PFSK-1 (cell line): ENCODE measurements around the gene PTPN14.

ENCODE experiments used
- FOXP2 ChIP-seq: optimal IDR thresholded peaks from 2 replicates; pipeline ENCODE3; 2011; ENCODE audit warnings: borderline replicate concordance, control low read depth, inconsistent platforms; ENCODE audit not compliant: insufficient read depth; ENCODE audit errors: extremely low read length, extremely low read depth
- POLR2AphosphoS5 ChIP-seq: IDR thresholded peaks from 2 replicates; pipeline ENCODE4 v1.6.1; 2012; ENCODE audit warnings: low read depth, mild to moderate bottlenecking, control low read depth, low read length, moderate library complexity
- SIN3A ChIP-seq: IDR thresholded peaks from 2 replicates; pipeline ENCODE4 v1.6.1; 2012; ENCODE audit warnings: mild to moderate bottlenecking, low read length, moderate library complexity, borderline replicate concordance; ENCODE audit not compliant: insufficient read depth
- TAF1 ChIP-seq: IDR thresholded peaks from 2 replicates; pipeline ENCODE4 v1.6.1; 2012; ENCODE audit warnings: low read length, control low read depth, borderline replicate concordance; ENCODE audit not compliant: insufficient read depth
- TF ChIP-seq, protein P1 (sequence below), 2 experiments: IDR thresholded peaks; 2 replicates each; pipeline versions ENCODE4 v1.6.1 to v1.8.0; 2011 to 2012; ENCODE audit warnings: low read depth in 2 of 2, low read length in 2 of 2, control low read depth in 1 of 2, inconsistent platforms in 1 of 2, mild to moderate bottlenecking in 1 of 2, moderate library complexity in 1 of 2; ENCODE audit not compliant: insufficient read depth in 1 of 2

Gene PTPN14

DNA sequence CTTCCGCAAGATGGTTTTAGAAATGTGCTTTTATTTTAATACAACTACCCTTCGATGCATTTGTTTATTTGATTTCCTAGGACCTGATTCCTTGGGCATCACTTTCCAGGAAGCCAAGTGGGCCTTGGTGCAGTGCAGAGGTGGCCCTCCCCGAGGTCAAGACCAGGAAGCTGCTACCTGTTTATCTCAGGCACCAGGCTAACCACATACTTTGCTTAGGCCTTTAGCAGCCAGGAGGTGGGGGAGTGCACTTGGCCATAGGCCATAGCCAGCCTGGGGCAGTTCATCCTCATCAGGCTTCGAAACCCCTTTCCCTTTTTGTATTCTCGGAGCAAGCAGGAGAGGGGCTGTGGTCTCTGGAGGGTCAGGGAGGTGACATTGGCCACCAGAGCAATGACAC lies 225.0 kb downstream of the PTPN14 start:
- TF ChIP-seq, protein P1, sequence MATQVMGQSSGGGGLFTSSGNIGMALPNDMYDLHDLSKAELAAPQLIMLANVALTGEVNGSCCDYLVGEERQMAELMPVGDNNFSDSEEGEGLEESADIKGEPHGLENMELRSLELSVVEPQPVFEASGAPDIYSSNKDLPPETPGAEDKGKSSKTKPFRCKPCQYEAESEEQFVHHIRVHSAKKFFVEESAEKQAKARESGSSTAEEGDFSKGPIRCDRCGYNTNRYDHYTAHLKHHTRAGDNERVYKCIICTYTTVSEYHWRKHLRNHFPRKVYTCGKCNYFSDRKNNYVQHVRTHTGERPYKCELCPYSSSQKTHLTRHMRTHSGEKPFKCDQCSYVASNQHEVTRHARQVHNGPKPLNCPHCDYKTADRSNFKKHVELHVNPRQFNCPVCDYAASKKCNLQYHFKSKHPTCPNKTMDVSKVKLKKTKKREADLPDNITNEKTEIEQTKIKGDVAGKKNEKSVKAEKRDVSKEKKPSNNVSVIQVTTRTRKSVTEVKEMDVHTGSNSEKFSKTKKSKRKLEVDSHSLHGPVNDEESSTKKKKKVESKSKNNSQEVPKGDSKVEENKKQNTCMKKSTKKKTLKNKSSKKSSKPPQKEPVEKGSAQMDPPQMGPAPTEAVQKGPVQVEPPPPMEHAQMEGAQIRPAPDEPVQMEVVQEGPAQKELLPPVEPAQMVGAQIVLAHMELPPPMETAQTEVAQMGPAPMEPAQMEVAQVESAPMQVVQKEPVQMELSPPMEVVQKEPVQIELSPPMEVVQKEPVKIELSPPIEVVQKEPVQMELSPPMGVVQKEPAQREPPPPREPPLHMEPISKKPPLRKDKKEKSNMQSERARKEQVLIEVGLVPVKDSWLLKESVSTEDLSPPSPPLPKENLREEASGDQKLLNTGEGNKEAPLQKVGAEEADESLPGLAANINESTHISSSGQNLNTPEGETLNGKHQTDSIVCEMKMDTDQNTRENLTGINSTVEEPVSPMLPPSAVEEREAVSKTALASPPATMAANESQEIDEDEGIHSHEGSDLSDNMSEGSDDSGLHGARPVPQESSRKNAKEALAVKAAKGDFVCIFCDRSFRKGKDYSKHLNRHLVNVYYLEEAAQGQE (IDR thresholded peaks at IDR 0.05; ENCODE audit: insufficient read depth in 1 of 2, low read depth in 2 of 2, low read length in 2 of 2) = no peak
- no peak for TF ChIP-seq SIN3A
- no peak for TF ChIP-seq FOXP2
- no peak for TF ChIP-seq TAF1
- no peak for TF ChIP-seq POLR2AphosphoS5

DNA sequence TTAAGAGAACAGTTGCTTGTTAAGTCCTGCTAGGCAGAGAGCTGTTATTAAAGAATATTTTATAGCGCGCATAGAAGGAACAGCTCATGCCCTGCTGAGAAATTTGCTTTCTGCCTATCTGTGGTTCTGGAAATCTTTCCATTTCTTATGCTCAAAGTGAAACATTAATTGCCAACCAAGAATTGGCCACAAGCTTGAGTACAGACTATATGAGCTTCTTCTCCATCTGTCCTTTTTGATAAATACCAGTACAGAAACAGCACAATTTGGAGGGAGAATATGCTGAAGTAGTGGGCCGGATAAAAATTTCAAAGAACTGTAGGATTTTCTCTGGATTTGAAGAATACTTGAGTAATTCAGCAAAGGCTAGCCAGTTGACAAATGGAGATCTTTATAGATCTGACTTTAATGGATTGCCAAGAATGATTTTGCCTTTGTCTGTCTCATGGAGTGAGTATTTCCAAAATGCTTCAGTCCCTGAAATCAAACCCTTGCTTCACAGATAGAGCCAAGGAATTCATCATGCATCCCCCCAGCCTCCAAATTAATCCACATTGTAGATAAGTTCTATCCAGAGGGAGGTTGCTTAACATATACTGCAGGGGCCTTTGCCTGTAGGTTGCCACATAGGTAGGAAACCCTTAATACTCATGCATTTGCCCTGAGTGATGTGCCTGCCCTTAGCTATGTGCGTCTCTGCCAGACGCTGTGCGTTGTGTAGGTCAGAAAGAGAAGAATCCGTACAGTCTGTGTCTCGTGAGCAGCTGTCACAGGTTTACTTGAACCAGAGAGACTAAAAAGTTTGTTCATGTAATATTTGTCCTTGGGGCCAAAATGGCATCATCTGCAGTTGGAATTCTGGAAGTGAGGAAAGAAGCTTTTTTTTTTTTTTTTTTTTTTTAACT lies 226.3 kb downstream of the PTPN14 start:
- TF ChIP-seq, protein P1 (IDR thresholded peaks at IDR 0.05; ENCODE audit: insufficient read depth in 1 of 2, low read depth in 2 of 2, low read length in 2 of 2) = no peak
- TF ChIP-seq SIN3A (no peak), FOXP2 (no peak), TAF1 (no peak), POLR2AphosphoS5 (no peak)

DNA sequence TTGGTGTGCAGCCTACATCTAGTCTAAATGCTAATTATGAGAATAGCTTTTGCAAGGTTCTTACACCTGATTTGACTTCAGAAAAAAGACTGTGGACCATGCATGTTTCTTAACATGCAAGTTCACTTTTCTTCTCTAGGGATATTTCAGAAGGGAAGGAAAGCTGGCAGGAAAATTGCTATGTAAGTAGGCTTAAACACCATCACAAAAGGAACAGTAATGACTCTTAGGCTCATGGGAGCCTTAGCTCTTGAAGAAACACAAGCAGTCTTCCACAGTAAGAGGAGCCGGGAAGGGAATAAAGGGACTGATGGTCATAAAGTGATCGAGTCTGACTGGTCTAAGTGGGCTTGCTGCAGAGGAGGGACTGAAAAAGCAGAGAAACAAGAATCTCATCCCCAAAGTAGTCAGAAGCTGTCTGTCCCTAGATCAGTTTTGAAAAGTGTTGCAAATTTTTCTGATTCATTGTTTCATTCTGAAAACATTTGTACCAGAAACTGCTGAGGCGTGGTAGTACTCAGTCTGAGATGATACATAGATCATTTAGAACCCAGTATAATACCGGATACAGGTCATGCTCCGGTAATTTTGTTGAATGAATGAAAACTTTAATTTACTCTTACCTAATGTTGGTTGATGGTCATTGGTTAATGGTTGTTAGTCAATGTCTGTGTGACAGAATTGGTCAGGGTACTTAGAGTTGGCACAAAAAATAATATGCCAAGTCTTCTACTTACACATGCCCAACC lies 229.5 kb downstream of the PTPN14 start:
- TF ChIP-seq POLR2AphosphoS5 = no peak
- no peak for TF ChIP-seq SIN3A
- TF ChIP-seq, protein P1 (IDR thresholded peaks at IDR 0.05; ENCODE audit: insufficient read depth in 1 of 2, low read depth in 2 of 2, low read length in 2 of 2) = no peak
- no peak for TF ChIP-seq FOXP2
- no peak for TF ChIP-seq TAF1

DNA sequence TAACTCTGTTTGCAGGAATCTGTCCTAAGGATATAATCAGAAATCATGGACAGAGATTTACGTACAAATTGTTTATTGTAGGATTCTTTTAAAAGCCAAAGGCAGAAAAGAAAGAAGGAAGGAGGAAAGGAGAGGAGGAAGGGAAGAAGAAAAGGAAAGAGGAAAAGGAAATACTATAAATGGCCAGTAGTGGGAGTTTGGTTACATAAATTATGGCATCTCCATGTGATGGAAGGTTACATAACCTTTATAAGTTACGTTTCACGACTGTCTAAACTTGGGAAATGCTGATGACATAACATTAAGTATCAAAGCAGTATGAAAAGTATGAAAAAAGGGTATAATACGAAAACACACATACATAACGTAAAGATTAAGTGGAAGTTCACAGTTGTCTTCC lies 231.5 kb downstream of the PTPN14 start:
- TF ChIP-seq POLR2AphosphoS5 = no peak
- TF ChIP-seq TAF1 = no peak
- TF ChIP-seq SIN3A = no peak
- TF ChIP-seq FOXP2 = no peak
- TF ChIP-seq, protein P1 (IDR thresholded peaks at IDR 0.05; ENCODE audit: insufficient read depth in 1 of 2, low read depth in 2 of 2, low read length in 2 of 2) = no peak
